Measurements from ENCODE around the gene RNF169. TPM values are rescaled to one million over a fixed set of nuclear protein-coding genes. Genes with fewer than 3 reads are reported as not detected.

Gene RNF169
- total and polyA plus RNA-seq, 9 of the 15 experiments (the other 6 are each of a cell fraction or from before 2014, with no cell fraction given) = 0.68 to 18.1 (median 10.1) TPM

- POLR2A ChIA-PET = interaction anchor here (0.8 to 1.5 kb wide), 2 partner anchors 8 to 11 kb away, joined by 3 to 7 read pairs; no protein-coding TSS in a partner anchor
- in situ Hi-C loops (cut with MboI) = no loop called here
Measured at GRCh38 chr11:74780248-74781005, 31.8 kb downstream of the RNF169 start.

More at GRCh38 chr11:74780248-74781005, 31.8 kb downstream of the RNF169 start:
- no peaks in the 10 kb centered on the region for H3K27me3 ChIP-seq (ENCODE audit: control insufficient read depth in 2 of 2, insufficient read depth in 2 of 2, low read length in 2 of 2)
- no peak overlapping the region for H3K4me2 ChIP-seq (ENCODE audit: insufficient read depth, low read length)
- H3K79me2 ChIP-seq (ENCODE audit: control insufficient read depth, insufficient read depth, low read length) = peaks cover 57% of the 10 kb centered on the region
- DNase-seq (ENCODE audit: extremely low read depth in 1 of 4, low spot score in 3 of 4) (no peak), FAIRE-seq (no peak), ATAC-seq (no peak)
- 68% methylated on average over 4 of the region's 4 CpGs for WGBS (ENCODE audit: insufficient coverage, low coverage, missing lambda C conversion rate)
- no TSS peak for BruUV-seq (replicated peaks)
- no peak for TF ChIP-seq SETDB1 (IDR thresholded peaks at IDR 0.05; ENCODE audit: low read length)
- no peak for TF ChIP-seq E2F8 (IDR thresholded peaks at IDR 0.05; ENCODE audit: low read depth, partially characterized antibody)
- no peak for TF ChIP-seq GTF2F1 (IDR thresholded peaks at IDR 0.05; ENCODE audit: low read depth, low read length)
- no peak for TF ChIP-seq E2F6 (IDR thresholded peaks at IDR 0.05; ENCODE audit: borderline replicate concordance in 1 of 2, extremely low read depth in 1 of 2, insufficient read depth in 1 of 2, insufficient read length in 1 of 2, low read depth in 1 of 2, low read length in 1 of 2, poor library complexity in 1 of 2, severe bottlenecking in 1 of 2)
- no peak for TF ChIP-seq ZBED1 (IDR thresholded peaks at IDR 0.05)
- no peak for TF ChIP-seq ZNF134 (CRISPR knock-in tag; conservative IDR thresholded peaks at IDR 0.05)
- no peak for TF ChIP-seq MEF2D (tag; conservative IDR thresholded peaks at IDR 0.05; ENCODE audit: low read depth)
- no peak for TF ChIP-seq PHTF2 (CRISPR knock-in tag; IDR thresholded peaks at IDR 0.05)
- no peak for TF ChIP-seq POLR2AphosphoS2 (IDR thresholded peaks at IDR 0.05; ENCODE audit: low read length)
- H3K27ac ChIP-seq (ENCODE audit: extremely low read depth, low read depth, low read length) = no peak overlapping the region
- no peaks in the 10 kb centered on the region for H3K9me3 ChIP-seq (replicated peaks; ENCODE audit: control insufficient read depth, insufficient read depth, low read depth, low read length)
- H3K9ac ChIP-seq (ENCODE audit: insufficient read depth in 1 of 2, low read depth in 2 of 2, low read length in 2 of 2) = no peak overlapping the region; a peak in 1 of 4 replicates
- intact Hi-C loops (cut with micrococcal nuclease) = no loop called here
- no peaks in the 10 kb centered on the region; a peak in 3 of 5 replicates for H3K4me1 ChIP-seq (replicated peaks in 1 of 2; ENCODE audit: control insufficient read depth in 2 of 2, insufficient read depth in 2 of 2, low read length in 2 of 2)
- CTCF ChIA-PET (ENCODE audit: low intra/inter-chr PET ratio) = no interaction called here
- H3K36me3 ChIP-seq (ENCODE audit: control insufficient read depth, insufficient read depth, low read length) = peaks cover 6% of the 10 kb centered on the region; the same call in 2 of the 3 replicates
- no peaks in the 10 kb centered on the region for H3K9me1 ChIP-seq (ENCODE audit: control insufficient read depth, insufficient read depth, low read length)
- H4K20me1 ChIP-seq (replicated peaks; ENCODE audit: control insufficient read depth, insufficient read depth, low read length) = no peaks in the 10 kb centered on the region
- no peak overlapping the region for H2AFZ ChIP-seq (ENCODE audit: low read depth, low read length)
- H3K4me3 ChIP-seq = no peak overlapping the region

All from K562 (cell line).